T-cell (primary cell): Measurements from ENCODE around the gene ATP2C2. TPM values are rescaled to one million over a fixed set of nuclear protein-coding genes. Genes with fewer than 3 reads are reported as not detected.
"Not testable (repeated sequence)": the region's sequence is repeated elsewhere in the genome, so short reads cannot be mapped to it uniquely, and the experiment has no call there.

Experiments
- ATAC-seq, 4 experiments: fragments of 200-7000 bp in 3 of 4; fragments of 150-1000 bp in 1 of 4; cut with Tn5 transposase; replicated peaks in 1 of 4; 1 replicate in 3 of 4; 2 replicates in 1 of 4; pipeline ENCODE4 v1.10.0; 2021; ENCODE audit warnings: moderate library complexity in 3 of 4, mild to moderate bottlenecking in 2 of 4, moderate number of reproducible peaks in 1 of 4
- CTCF ChIA-PET, 2 donors: fragments of 300-600 bp; sonication (Branson Sonifier 250); formaldehyde crosslinking; loops; one replicate each; lab custom pipeline; 2022; ENCODE audit warnings: antibody characterized with exemption in 2 of 2; lab: Charles Lee
- POLR2A ChIA-PET, 2 donors: fragments of 300-600 bp; sonication (Branson Sonifier 250); formaldehyde crosslinking; loops; one replicate each; lab custom pipeline; 2022; ENCODE audit warnings: antibody characterized with exemption in 2 of 2; lab: Charles Lee
- DNase-seq, 35 experiments: peaks; one replicate each; pipeline versions ENCODE4 v3.0.0 to v3.0.0-alpha.2; 2013 to 2023
- H3K27ac ChIP-seq: one replicate; pipeline ENCODE4 v1.5.1; 2013; ENCODE audit warnings: low read length
- H3K27me3 ChIP-seq, 2 experiments: replicated peaks in 1 of 2; 1 replicate in 1 of 2; 2 replicates in 1 of 2; pipeline versions ENCODE4 v1.6.1 to v1.7.0; 2013; ENCODE audit warnings: low read length in 1 of 2, mixed read lengths in 1 of 2; ENCODE audit not compliant: control insufficient read depth in 2 of 2, insufficient read depth in 2 of 2; ENCODE audit errors: extremely low read depth in 1 of 2
- H3K36me3 ChIP-seq, 2 donors: 1 replicate in 1 of 2; 2 replicates in 1 of 2; pipeline versions ENCODE4 v1.6.1 to v1.7.0; 2013; ENCODE audit warnings: low read length in 1 of 2; ENCODE audit not compliant: control insufficient read depth in 2 of 2, insufficient read depth in 1 of 2; ENCODE audit errors: extremely low read depth in 1 of 2
- H3K4me1 ChIP-seq, 2 experiments: 1 replicate in 1 of 2; 2 replicates in 1 of 2; pipeline versions ENCODE4 v1.6.1 to v1.7.0; 2013; ENCODE audit warnings: low read length in 2 of 2, mixed read lengths in 1 of 2; ENCODE audit not compliant: insufficient read depth in 2 of 2, control insufficient read depth in 1 of 2; ENCODE audit errors: extremely low read depth in 1 of 2
- H3K4me3 ChIP-seq, 2 donors: 1 replicate in 1 of 2; 2 replicates in 1 of 2; pipeline versions ENCODE4 v1.5.1 to v1.7.0; 2013; ENCODE audit warnings: mild to moderate bottlenecking in 2 of 2, low read length in 1 of 2, moderate library complexity in 1 of 2; ENCODE audit not compliant: control insufficient read depth in 1 of 2; ENCODE audit errors: extremely low read depth in 1 of 2
- H3K9me3 ChIP-seq: 2 replicates; pipeline ENCODE4 v1.7.0; 2013
- H3K27ac Mint-ChIP-seq, 2 donors: one replicate each; pipeline ENCODE4 v1.8.0; 2020 to 2021; ENCODE audit warnings: mild to moderate bottlenecking in 2 of 2, mixed read lengths in 2 of 2
- H3K27me3 Mint-ChIP-seq, 2 donors: one replicate each; pipeline ENCODE4 v1.8.0; 2021 to 2022; ENCODE audit warnings: mixed read lengths in 2 of 2
- H3K36me3 Mint-ChIP-seq: one replicate; pipeline ENCODE4 v1.8.0; 2021; ENCODE audit warnings: mixed read lengths
- H3K4me1 Mint-ChIP-seq, 3 donors: one replicate each; pipeline ENCODE4 v1.8.0; 2020 to 2022; ENCODE audit warnings: mixed read lengths in 3 of 3, mild to moderate bottlenecking in 1 of 3
- H3K4me3 Mint-ChIP-seq, 3 donors: one replicate each; pipeline ENCODE4 v1.8.0; 2020 to 2022; ENCODE audit warnings: mild to moderate bottlenecking in 3 of 3, mixed read lengths in 3 of 3, moderate library complexity in 3 of 3
- H3K9me3 Mint-ChIP-seq, 3 donors: one replicate each; pipeline ENCODE4 v1.8.0; 2020 to 2022; ENCODE audit warnings: mixed read lengths in 3 of 3
- WGBS: methylation state at CpG from one replicate; pipeline ENCODE4 v1.1.5; 2013; ENCODE audit warnings: missing lambda C conversion rate; ENCODE audit not compliant: insufficient coverage; 5-methylcytosine and 5-hydroxymethylcytosine counted together
- total RNA-seq, 35 experiments: library from RNA in 6 of 35; stranded (reverse) in 6 of 35; fragments of 120-200 nt in 1 of 35; gene quantifications; one replicate each; pipeline versions ENCODE4 v1.2.1 to v1.2.4 and lab custom pipeline; 2013 to 2026

The ATP2C2 gene
- total RNA-seq, 5 donors from 2014 or later (not counting 1 experiment from before 2014, with no cell fraction given): not detected

GRCh38 chr16:84448444-84448843 is 80.1 kb downstream of the ATP2C2 start:
- WGBS: 93% methylated on average over 10 of the region's 10 CpGs

GRCh38 chr16:84449156-84450140 is 81.1 kb downstream of the ATP2C2 start:
- Histone ChIP-seq H3K27ac (no peak overlapping the region), H3K36me3 (no peaks in the 10 kb centered on the region), H3K9me3 (no peaks in the 10 kb centered on the region), H3K4me3 (no peak overlapping the region), H3K27me3 (peaks cover 0 to 17% of the 10 kb centered on the region in 2 experiments), H3K4me1 (no peaks in the 10 kb centered on the region)
- Mint-ChIP-seq H3K4me1 (no peaks in the 10 kb centered on the region), H3K4me3 (no peak overlapping the region), H3K27ac (no peak overlapping the region), H3K27me3 (peaks cover 3 to 5% of the 10 kb centered on the region in 2 donors), H3K9me3 (no peaks in the 10 kb centered on the region), H3K36me3 (no peaks in the 10 kb centered on the region)
- no peak for ATAC-seq
- WGBS: 91% methylated on average over 37 of the region's 38 CpGs
- CTCF ChIA-PET: no interaction called here
- DNase-seq: no peak
- POLR2A ChIA-PET: no interaction called here

More at GRCh38 chr16:84448444-84448843, 80.1 kb downstream of the ATP2C2 start:
- Mint-ChIP-seq H3K36me3 (no peaks in the 10 kb centered on the region), H3K4me3 (no peak overlapping the region), H3K9me3 (no peaks in the 10 kb centered on the region), H3K27ac (no peak overlapping the region), H3K27me3 (peaks cover 7 to 8% of the 10 kb centered on the region in 2 donors), H3K4me1 (no peaks in the 10 kb centered on the region)
- ATAC-seq (no peak), DNase-seq (no peak)
- Histone ChIP-seq H3K27me3 (peaks cover 0 to 19% of the 10 kb centered on the region in 2 experiments), H3K27ac (no peak overlapping the region), H3K4me3 (no peak overlapping the region), H3K36me3 (no peaks in the 10 kb centered on the region), H3K4me1 (no peaks in the 10 kb centered on the region), H3K9me3 (no peaks in the 10 kb centered on the region)
- CTCF ChIA-PET: no interaction called here
- POLR2A ChIA-PET: no interaction called here

GRCh38 chr16:84450176-84450865 is 82.0 kb downstream of the ATP2C2 start:
- DNase-seq (no peak), ATAC-seq (no peak)
- POLR2A ChIA-PET: no interaction called here

GRCh38 chr16:84451010-84451676 is 82.8 kb downstream of the ATP2C2 start:
- H3K36me3 Mint-ChIP-seq, H3K4me3 Mint-ChIP-seq, DNase-seq, H3K9me3 Mint-ChIP-seq, H3K27me3 Mint-ChIP-seq, H3K4me3 ChIP-seq, POLR2A ChIA-PET, H3K9me3 ChIP-seq, H3K4me1 Mint-ChIP-seq, ATAC-seq, H3K36me3 ChIP-seq, H3K27ac ChIP-seq, H3K27ac Mint-ChIP-seq, H3K27me3 ChIP-seq, H3K4me1 ChIP-seq: not testable (repeated sequence)
- WGBS: 80% methylated on average over 7 of the region's 9 CpGs
- CTCF ChIA-PET: interaction anchor here in 1 of 2 donors (0.6 kb wide), 1 partner anchor 424 kb away, joined by 7 read pairs; no protein-coding TSS in a partner anchor

More at GRCh38 chr16:84450176-84450865, 82.0 kb downstream of the ATP2C2 start:
- Mint-ChIP-seq H3K27me3 (peaks cover 3 to 5% of the 10 kb centered on the region in 2 donors), H3K36me3 (no peaks in the 10 kb centered on the region), H3K27ac (no peak overlapping the region), H3K4me1 (no peaks in the 10 kb centered on the region), H3K9me3 (no peaks in the 10 kb centered on the region), H3K4me3 (no peak overlapping the region)
- no peaks in the 10 kb centered on the region for H3K36me3 ChIP-seq
- H3K27ac ChIP-seq: no peak overlapping the region
- H3K27me3 ChIP-seq: peaks cover 0 to 12% of the 10 kb centered on the region in 2 experiments
- H3K4me3 ChIP-seq: no peak overlapping the region
- no peaks in the 10 kb centered on the region for H3K4me1 ChIP-seq
- H3K9me3 ChIP-seq: no peaks in the 10 kb centered on the region
- CTCF ChIA-PET: interaction anchor here in 1 of 2 donors (0.6 kb wide), 1 partner anchor 425 kb away, joined by 7 read pairs; no protein-coding TSS in a partner anchor
- WGBS: no CpG with 5 or more reads among the region's 11 CpGs

- no peaks in the 10 kb centered on the region for H3K9me3 Mint-ChIP-seq
- no peak for ATAC-seq
- Histone ChIP-seq H3K27ac (no peak overlapping the region), H3K27me3 (peaks cover 0 to 8% of the 10 kb centered on the region in 2 experiments), H3K4me1 (no peaks in the 10 kb centered on the region), H3K36me3 (no peaks in the 10 kb centered on the region), H3K9me3 (no peaks in the 10 kb centered on the region), H3K4me3 (no peak overlapping the region)
- peak in 1 of 35 experiments; percentile 0 for DNase-seq
- POLR2A ChIA-PET: no interaction called here
- CTCF ChIA-PET: no interaction called here
- H3K4me3 Mint-ChIP-seq: no peak overlapping the region
- peaks cover 2 to 3% of the 10 kb centered on the region in 2 donors for H3K27me3 Mint-ChIP-seq
- H3K27ac Mint-ChIP-seq: no peak overlapping the region
- WGBS: 91% methylated on average over 9 of the region's 17 CpGs
- no peaks in the 10 kb centered on the region for H3K36me3 Mint-ChIP-seq
- H3K4me1 Mint-ChIP-seq: no peaks in the 10 kb centered on the region
These were observed 83.4 kb downstream of the ATP2C2 start for GRCh38 chr16:84451781-84452180.
